Lower leg skin (tissue), 4 donors: ENCODE data around the gene ZNF689. TPM values are rescaled to one million over a fixed set of nuclear protein-coding genes. Genes with fewer than 3 reads are reported as not detected.

Source experiments
- DNase-seq, 2 donors: peaks; one replicate each; pipeline ENCODE4 v3.0.0-alpha.2; 2019; ENCODE audit warnings: low spot score in 2 of 2
- H3K4me3 ChIP-seq: fragments of 200-600 bp; sonication (generic); 2 replicates; pipeline ENCODE4 v1.5.1; 2017; ENCODE audit warnings: mild to moderate bottlenecking, low read depth; ENCODE audit not compliant: poor library complexity, severe bottlenecking
- POLR2A ChIP-seq, 2 donors: fragments of 450-650 bp; IDR thresholded peaks; one replicate each; pipeline ENCODE4 v1.6.1; 2016 to 2017; ENCODE audit warnings: antibody characterized with exemption in 2 of 2, mild to moderate bottlenecking in 1 of 2, moderate library complexity in 1 of 2
- WGBS, 2 donors: methylation state at CpG; one replicate each; pipeline ENCODE4 v1.1.5; 2018; 5-methylcytosine and 5-hydroxymethylcytosine counted together
- intact Hi-C: fragments of 100-400 bp; cut with DNase I; formaldehyde crosslinking; loops from one replicate; pipeline ENCODE4 v1.15.0; 2023; ENCODE audit warnings: low total_unique reads
- total RNA-seq, 4 donors: library from RNA; depleted of rRNA; stranded (reverse); fragments of >200 nt; gene quantifications; one replicate each; pipeline ENCODE4 v1.1.0, GENCODE V29; 2016
- TF ChIP-seq, protein P1 (sequence below), 3 donors: fragments of 450-650 bp; IDR thresholded peaks; one replicate each; pipeline ENCODE4 v1.5.1; 2016; ENCODE audit warnings: antibody characterized with exemption in 3 of 3, mild to moderate bottlenecking in 3 of 3, moderate library complexity in 2 of 3

The ZNF689 gene
- total RNA-seq, 4 donors from 2014 or later, result 3.2 to 9.1 (median 6.7) TPM

- TF ChIP-seq, protein P1, sequence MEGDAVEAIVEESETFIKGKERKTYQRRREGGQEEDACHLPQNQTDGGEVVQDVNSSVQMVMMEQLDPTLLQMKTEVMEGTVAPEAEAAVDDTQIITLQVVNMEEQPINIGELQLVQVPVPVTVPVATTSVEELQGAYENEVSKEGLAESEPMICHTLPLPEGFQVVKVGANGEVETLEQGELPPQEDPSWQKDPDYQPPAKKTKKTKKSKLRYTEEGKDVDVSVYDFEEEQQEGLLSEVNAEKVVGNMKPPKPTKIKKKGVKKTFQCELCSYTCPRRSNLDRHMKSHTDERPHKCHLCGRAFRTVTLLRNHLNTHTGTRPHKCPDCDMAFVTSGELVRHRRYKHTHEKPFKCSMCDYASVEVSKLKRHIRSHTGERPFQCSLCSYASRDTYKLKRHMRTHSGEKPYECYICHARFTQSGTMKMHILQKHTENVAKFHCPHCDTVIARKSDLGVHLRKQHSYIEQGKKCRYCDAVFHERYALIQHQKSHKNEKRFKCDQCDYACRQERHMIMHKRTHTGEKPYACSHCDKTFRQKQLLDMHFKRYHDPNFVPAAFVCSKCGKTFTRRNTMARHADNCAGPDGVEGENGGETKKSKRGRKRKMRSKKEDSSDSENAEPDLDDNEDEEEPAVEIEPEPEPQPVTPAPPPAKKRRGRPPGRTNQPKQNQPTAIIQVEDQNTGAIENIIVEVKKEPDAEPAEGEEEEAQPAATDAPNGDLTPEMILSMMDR (IDR thresholded peaks at IDR 0.05), result peak in 1 of 3 donors; percentile 9
- no peak for TF ChIP-seq POLR2A (IDR thresholded peaks at IDR 0.05)
- intact Hi-C loops, result no loop called here
- 0 to 1% methylated on average over 40 to 50 of the region's 71 CpGs for WGBS, 2 donors
- H3K4me3 ChIP-seq, result peak overlapping the region; percentile 94
- DNase-seq, result peak; percentile 53 to 94
These were observed 41.2 kb upstream of the ZNF689 start for GRCh38 chr16:30651124-30652004.

- intact Hi-C loops, result no loop called here
- no peak for TF ChIP-seq POLR2A (IDR thresholded peaks at IDR 0.05)
- TF ChIP-seq, protein P1 (IDR thresholded peaks at IDR 0.05), result no peak
- 0 to 1% methylated on average over 41 to 50 of the region's 53 CpGs for WGBS, 2 donors
- H3K4me3 ChIP-seq, result peak within 1 kb of the TSS; percentile 94
- peak; percentile 100 for DNase-seq
These were observed 40.4 kb upstream of the ZNF689 start, which contains the start of gene PRR14 for GRCh38 chr16:30650369-30651123. Gene PRR14 (plus strand): TSS chr16:30650960. CDS start chr16:30651646, 686 bp downstream.

DNA sequence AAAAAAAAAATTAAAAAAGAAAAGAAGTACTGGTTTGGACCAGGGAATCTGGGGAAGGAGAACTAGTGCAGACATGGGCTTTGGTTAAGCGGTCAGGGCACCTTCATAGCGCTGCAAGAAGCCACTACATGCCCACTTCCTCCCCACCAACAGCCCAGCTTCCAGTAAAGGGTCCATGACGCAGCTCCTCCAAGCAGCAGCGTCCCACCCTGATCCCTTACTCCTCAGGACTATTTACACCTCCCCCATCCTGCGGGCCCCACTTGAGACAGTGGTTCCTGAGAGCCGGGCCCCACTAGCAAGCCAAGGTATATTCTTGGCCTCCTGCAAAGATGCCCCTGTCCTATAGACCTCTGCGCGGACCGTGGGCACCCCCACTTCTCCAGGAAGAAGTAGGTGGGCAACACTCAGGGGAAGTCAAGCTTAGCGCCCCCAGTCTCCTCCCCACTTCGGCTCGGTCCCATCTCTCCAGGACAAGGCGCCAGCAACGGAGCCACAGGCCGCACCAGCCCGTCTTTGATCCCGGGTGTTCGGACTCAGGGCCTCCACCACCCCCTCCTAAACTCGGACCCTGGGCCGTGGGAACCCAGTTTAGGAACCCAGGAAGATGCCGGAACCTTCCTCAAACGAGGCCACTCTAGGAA lies 39.7 kb upstream of the ZNF689 start:
- H3K4me3 ChIP-seq, result peak overlapping the region; percentile 45
- no peak for TF ChIP-seq POLR2A (IDR thresholded peaks at IDR 0.05)
- TF ChIP-seq, protein P1 (IDR thresholded peaks at IDR 0.05), result no peak
- 23 to 29% methylated on average over 22 of the region's 22 CpGs for WGBS, 2 donors
- peak in 1 of 2 donors; percentile 91 for DNase-seq
- intact Hi-C loops, result no loop called here

DNA sequence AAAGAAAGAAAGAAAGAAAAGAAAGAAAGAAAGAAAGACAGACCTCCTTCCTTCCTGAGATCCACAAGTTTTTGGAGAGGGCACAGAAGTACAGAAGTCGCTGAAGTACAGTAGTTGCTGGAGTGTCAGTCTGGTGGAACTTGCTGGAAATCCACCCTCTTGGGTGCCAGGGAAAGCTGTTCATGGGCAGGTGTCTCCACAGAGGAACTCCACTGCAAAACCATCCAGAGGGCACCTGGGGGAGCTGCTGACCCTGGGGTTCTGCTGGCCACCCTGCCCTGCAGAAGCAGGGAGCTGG lies 37.0 kb upstream of the ZNF689 start:
- H3K4me3 ChIP-seq, result no peak overlapping the region
- WGBS, 2 donors, result 69 to 100% methylated on average over 1 of the region's 1 CpG
- intact Hi-C loops, result no loop called here
- no peak for DNase-seq
- no peak for TF ChIP-seq POLR2A (IDR thresholded peaks at IDR 0.05)
- TF ChIP-seq, protein P1 (IDR thresholded peaks at IDR 0.05), result no peak

DNA sequence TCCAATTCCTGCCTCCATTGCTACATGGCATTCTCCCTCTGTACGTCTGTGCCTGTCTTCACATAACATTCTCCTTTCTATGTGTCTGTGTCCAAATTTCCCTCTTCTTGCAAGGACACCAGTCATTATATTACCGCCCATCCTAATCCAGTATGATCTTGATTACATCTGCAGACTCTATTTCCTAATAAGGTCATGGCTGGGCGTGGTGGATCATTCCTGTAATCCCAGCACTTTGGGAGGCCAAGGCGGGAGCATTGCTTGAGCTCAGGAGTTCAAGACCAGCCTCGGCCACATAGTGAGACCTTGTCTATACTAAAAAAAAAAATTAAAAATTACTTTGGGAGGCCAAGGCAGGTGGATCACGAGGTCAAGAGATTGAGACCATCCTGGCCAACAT lies 35.5 kb upstream of the ZNF689 start:
- DNase-seq, result no peak
- 71 to 75% methylated on average over 6 of the region's 6 CpGs for WGBS, 2 donors
- intact Hi-C loops, result no loop called here
- TF ChIP-seq, protein P1 (IDR thresholded peaks at IDR 0.05), result no peak
- TF ChIP-seq POLR2A (IDR thresholded peaks at IDR 0.05), result no peak
- H3K4me3 ChIP-seq, result no peak overlapping the region
